ENCODE measurements around the gene TUFM.
"Not testable (repeated sequence)": the region's sequence is repeated elsewhere in the genome, so short reads cannot be mapped to it uniquely, and the experiment has no call there.

TUFM gene

GRCh38 chr16:28846080-28846932 lies at the start of gene TUFM:
TUFM (minus strand) TSS chr16:28846348; CDS start chr16:28846269, 79 bp downstream.
- DNase-seq: peak; percentile 93 to 96

GRCh38 chr16:28895609-28896008 lies 49.5 kb upstream of the TUFM start:
- no peak for DNase-seq

DNA sequence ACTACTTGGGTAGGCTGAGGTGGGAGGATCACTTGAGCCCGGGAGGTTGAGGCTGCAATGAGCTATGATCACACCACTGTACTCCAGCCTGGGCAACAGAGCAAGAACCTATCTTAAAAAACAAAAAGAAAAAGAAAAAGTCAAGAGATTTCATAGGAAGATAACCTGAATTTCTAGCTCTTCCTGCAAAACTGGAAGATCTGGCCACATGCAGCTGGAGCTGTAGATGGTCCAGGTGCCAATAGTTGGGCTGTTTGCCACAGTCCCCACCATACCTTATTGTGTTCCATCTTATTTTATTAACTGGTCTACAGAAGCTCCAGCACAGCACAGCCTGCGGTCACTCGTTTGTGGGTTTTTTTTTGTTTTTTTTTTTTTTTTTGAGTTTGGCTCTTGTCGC lies 47.1 kb upstream of the TUFM start:
- no peak for DNase-seq

GRCh38 chr16:28891964-28892890 lies 46.1 kb upstream of the TUFM start:
- DNase-seq: no peak

DNA sequence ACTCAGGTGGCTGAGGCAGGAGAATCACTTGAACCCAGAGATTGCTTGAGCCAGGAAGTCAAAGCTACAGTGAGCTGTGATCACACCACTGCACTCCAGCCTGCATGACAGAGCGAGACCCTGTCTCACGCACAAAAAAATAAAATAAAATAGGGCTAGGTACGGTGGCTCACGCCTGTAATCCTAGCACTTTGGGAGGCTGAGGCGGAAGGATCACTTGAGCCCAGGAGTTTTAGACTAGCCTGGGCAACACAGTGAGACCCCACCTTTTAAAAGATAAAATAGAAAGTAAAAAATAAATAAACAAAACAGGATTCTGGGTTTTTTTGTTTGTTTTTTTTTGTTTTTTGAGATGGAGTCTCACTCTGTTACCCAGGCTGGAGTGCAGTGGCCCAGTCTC lies 44.2 kb upstream of the TUFM start:
- not testable (repeated sequence) for DNase-seq

GRCh38 chr16:28886945-28887344 lies 40.8 kb upstream of the TUFM start:
- DNase-seq: no peak

- no peak for DNase-seq
Measured at GRCh38 chr16:28884045-28884444, 37.9 kb upstream of the TUFM start.

DNA sequence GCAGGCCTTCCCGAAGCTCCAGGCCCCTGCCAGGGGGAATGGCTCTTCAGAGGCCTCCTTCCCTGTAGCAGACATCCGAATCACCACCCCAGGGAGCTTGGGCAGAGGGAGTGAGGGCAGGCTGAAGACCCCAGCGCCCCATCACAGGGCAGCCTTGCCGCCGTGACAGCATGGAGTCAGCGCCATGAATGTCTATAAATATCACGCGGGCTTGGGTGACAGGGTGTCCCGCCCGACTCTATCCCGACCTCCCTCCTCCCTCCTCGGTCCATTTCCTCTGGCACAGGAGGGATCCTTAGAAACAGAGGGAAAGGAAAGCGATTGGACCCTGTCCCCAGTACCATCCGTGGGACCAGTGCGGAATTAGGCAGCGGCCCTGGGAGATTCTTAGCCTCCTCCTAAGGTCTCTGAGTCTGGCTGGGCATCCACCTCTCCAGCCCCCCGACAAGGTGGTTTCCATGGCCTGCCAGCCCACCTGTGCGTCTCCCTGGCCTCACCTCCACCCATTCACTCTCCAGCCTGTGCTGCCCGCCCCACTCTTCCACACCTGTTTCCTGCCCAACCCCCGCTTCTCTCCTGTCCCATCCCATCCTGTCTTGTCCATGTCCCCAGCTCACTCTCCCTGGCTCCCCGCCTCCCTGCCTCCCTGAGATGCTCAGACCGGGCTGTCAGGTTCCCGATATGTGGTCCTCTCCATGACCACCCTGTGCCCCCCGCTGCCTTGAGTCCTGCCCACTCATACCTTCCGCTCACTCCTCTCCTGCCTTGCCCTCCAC lies 37.3 kb upstream of the TUFM start:
- DNase-seq: no peak

GRCh38 chr16:28882551-28883160 lies 36.5 kb upstream of the TUFM start:
- DNase-seq: no peak

- not testable (repeated sequence) for DNase-seq
Measured at GRCh38 chr16:28881565-28881964, 35.4 kb upstream of the TUFM start.

- no peak for DNase-seq
Measured at GRCh38 chr16:28880955-28881354, 34.8 kb upstream of the TUFM start.

DNA sequence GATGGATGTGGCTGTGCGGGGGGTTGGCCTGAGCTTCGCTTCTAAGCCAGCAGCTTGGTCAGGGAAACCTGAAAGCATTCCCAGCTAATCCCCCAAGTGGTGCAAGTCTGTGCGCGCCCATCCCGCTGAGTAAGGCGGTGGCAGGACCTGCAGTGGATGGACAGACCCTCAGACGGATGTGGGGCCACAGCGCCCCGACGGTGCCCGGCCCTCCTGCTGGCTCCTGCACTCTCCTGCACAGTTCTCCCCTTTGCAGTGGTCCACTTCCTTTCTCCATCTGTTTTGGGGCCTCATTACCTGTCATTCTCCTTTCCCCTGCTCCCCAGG lies 34.4 kb upstream of the TUFM start:
- DNase-seq: no peak

- DNase-seq: peak; percentile 65 to 84
Measured at GRCh38 chr16:28879841-28880588, 33.9 kb upstream of the TUFM start.

DNA sequence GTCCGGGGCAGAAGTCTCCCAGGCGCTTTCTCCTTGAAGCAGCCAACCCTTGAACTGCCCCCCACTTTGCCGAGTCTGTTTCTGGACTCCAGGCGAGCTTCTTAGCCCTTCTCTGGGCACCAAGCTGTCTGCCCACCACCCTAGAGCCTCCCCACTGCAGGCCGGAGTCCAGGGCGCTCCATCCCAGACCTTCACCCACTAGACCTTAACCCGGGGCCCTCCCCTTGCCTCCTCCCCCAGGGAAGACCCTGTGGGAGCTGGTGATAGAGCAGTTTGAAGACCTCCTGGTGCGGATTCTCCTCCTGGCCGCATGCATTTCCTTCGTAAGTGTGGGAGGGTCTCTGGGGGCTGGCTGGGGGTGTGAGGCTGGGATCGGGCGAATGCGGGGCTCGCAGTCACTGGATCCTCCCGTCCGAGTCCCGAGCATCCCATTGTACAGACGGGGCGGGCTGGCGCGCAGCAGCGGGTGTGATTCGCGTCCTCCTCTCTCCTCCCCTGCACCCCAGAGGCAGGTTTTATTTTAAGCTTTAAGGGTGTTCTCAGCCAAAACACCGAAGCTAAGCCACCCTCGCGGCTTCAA lies 33.2 kb upstream of the TUFM start:
- DNase-seq: no peak

DNA sequence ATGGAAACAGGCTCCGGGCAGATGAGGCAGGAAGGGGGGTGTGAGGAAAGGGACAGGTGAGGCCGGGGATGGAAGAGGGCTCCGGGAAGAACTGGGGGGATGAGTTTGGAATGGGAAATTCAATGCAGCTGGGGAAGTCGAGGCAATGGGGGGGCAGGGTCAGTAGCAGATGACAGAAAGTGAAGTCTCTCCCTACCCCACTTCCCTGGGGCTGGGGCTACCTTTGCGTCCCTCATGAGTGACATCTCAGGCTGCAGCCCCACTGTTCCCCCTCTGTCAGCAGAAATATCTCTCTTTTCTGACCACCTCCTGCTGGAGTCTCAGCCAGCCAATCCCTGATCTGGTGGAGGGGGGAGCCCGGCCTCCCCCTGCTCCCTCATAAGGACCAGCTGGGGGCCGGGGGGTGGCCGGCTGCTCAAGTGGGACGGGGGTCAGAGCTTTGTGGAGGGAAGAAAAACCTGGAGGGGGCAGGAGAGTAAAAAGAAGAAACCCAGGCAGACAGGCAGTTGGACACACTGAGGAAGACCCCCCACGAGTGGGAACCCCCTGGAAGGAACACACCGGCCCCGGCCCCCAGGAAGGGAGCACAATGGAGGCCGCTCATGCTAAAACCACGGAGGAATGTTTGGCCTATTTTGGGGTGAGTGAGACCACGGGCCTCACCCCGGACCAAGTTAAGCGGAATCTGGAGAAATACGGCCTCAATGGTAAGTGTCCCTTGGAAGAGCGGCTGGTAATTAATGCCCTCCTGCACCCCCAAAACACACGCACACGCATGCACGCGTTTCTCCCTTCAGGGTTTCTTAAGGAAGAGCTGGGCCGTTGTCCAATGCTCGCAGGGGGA lies 32.2 kb upstream of the TUFM start, which contains the start of gene ATP2A1:
TSS of gene ATP2A1 (plus strand) at position 406 of the 844 bp plus-strand sequence. CDS start at position 590, 184 bp downstream.
- DNase-seq: no peak

- DNase-seq: no peak
Measured at GRCh38 chr16:28877655-28878000, 31.5 kb upstream of the TUFM start.

DNA sequence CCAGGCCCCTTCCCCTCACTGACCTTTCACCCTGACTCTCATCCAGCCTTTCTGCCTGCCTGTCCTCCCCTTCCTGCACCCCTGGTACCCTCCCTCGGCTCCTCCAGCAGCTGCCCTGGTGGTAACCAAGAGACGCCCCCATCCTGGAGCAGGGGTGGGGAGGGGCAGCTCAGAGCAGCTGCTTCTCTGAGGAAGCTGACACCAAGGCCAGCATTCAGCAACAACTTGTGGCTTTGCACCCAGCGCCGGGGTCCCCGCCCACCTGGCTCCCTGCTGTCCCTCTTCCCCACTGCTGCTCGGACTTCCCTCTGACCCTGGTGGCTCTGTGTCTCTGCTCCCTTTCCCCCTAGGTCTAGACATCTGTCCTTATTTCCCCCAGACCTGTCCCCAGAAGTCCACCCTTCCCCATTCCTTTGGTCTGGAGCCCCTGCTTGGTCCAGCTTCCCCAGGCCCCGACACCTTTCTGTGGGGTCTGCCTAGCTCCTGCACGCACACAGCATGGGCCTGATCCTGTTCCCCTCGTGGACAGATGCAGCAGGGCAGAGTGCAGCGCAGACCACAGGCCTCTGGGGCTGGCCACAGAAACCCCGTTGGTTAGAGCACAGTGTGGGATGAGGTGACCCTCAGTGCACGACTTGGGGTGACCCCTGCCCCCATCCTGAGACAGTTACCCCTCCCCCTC lies 31.0 kb upstream of the TUFM start:
- DNase-seq: no peak

GRCh38 chr16:28876019-28876659 lies 30.0 kb upstream of the TUFM start:
- no peak for DNase-seq
